Activated T-helper 1 cell treated with Interleukin-2 at 50 U/mL for 16 hours (primary cell): Measurements from ENCODE around the gene OPALIN.

Source experiments
- DNase-seq: peaks from one replicate; pipeline ENCODE4 v3.0.0-alpha.2; 2020; ENCODE audit warnings: low read depth

Gene OPALIN

GRCh38 chr10:96298362-96298761 is 60.4 kb downstream of the OPALIN start:
- no peak for DNase-seq

DNA sequence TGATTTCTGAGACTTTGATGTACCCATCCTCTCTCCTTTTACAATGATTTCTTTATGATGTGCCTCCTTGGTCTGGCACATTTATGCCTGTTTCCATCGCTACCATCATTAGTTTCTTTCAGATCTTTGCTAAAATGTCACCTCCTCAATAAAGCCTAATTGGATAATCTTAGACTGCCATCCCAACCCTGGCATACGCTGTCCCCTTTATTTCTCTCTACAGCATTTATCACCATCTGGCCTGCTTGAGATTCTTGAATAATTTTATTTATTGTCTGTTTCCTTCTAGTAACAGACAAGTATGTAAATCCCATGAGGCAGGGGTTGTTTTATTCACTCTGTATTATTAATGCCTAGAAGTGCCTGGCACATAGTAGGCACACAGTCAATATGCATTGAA is 61.3 kb downstream of the OPALIN start:
- no peak for DNase-seq

GRCh38 chr10:96295475-96295874 is 63.3 kb downstream of the OPALIN start:
- no peak for DNase-seq
